H1 (cell line): ENCODE results near the gene COL19A1. TPM values are rescaled to one million over a fixed set of nuclear protein-coding genes. Genes with fewer than 3 reads are reported as not detected.

Experiments used
- BACH1 ChIP-seq: IDR thresholded peaks from 2 replicates; pipeline ENCODE4 v1.6.1; 2012; ENCODE audit warnings: low read length, improper control_type of control experiment
- CREB1 ChIP-seq: IDR thresholded peaks from 2 replicates; pipeline ENCODE4 v1.6.1; 2012; ENCODE audit warnings: inconsistent platforms
- CTBP2 ChIP-seq: IDR thresholded peaks from 2 replicates; pipeline ENCODE4 v1.7.0; 2011; ENCODE audit warnings: borderline replicate concordance, mild to moderate bottlenecking, moderate library complexity, mixed read lengths, low read length; ENCODE audit not compliant: insufficient read depth, insufficient read length
- FOSL1 ChIP-seq: IDR thresholded peaks from 2 replicates; pipeline ENCODE4 v1.6.1; 2011; ENCODE audit warnings: mild to moderate bottlenecking, low read depth, low read length, moderate library complexity; ENCODE audit not compliant: insufficient read depth
- POLR2A ChIP-seq, 2 experiments: IDR thresholded peaks; 1 replicate in 1 of 2; 2 replicates in 1 of 2; pipeline ENCODE4 v1.6.1; 2011; ENCODE audit warnings: low read depth in 2 of 2, low read length in 2 of 2, mild to moderate bottlenecking in 2 of 2; ENCODE audit errors: control extremely low read depth in 1 of 2
- POU5F1 ChIP-seq: IDR thresholded peaks from 2 replicates; pipeline ENCODE4 v1.6.1; 2011; ENCODE audit warnings: low read depth, mild to moderate bottlenecking, low read length, moderate library complexity
- RAD21 ChIP-seq, 2 experiments: IDR thresholded peaks in 1 of 2; conservative IDR thresholded peaks in 1 of 2; 2 replicates each; pipeline ENCODE4 v1.6.1; 2011; ENCODE audit warnings: low read depth in 2 of 2, low read length in 2 of 2, improper control_type of control experiment in 1 of 2, inconsistent platforms in 1 of 2, mild to moderate bottlenecking in 1 of 2, moderate library complexity in 1 of 2
- YY1 ChIP-seq: IDR thresholded peaks from 2 replicates; pipeline ENCODE4 v1.6.1; 2011; ENCODE audit warnings: low read depth, mild to moderate bottlenecking, low read length
- polyA plus RNA-seq, 7 experiments: library from polyadenylated mRNA; depleted of rRNA in 3 of 7; stranded (reverse) in 5 of 7; unstranded in 2 of 7; fragments of >200 nt in 5 of 7; fragments of 200-250 nt in 2 of 7; gene quantifications; 1 replicate in 5 of 7; 2 replicates in 1 of 7; 4 replicates in 1 of 7; pipeline versions ENCODE4 v1.2.1 to v1.2.3, GENCODE V29; 2011 to 2013; ENCODE audit warnings: missing spikeins in 2 of 7, mixed read lengths in 2 of 7
- total RNA-seq: library from RNA; stranded (reverse); fragmentation: NEBNext Ultra II Directional; extraction: Animal tissue kit (Norgen Biotek cat#: 25700); gene quantifications from 2 replicates; pipeline ENCODE4 v1.2.1, GENCODE V29; 2021
- TF ChIP-seq, protein P1 (sequence below): fragments of 300-600 bp; sonication (generic); IDR thresholded peaks from 2 replicates; pipeline ENCODE4 v1.7.1; 2012; ENCODE audit warnings: low read length, moderate library complexity, mild to moderate bottlenecking, inconsistent platforms; ENCODE audit not compliant: insufficient replicate concordance

COL19A1 gene
- total and polyA plus RNA-seq, 2 of the 8 experiments (the other 6 are each of a cell fraction or from before 2014, with no cell fraction given): not detected

DNA sequence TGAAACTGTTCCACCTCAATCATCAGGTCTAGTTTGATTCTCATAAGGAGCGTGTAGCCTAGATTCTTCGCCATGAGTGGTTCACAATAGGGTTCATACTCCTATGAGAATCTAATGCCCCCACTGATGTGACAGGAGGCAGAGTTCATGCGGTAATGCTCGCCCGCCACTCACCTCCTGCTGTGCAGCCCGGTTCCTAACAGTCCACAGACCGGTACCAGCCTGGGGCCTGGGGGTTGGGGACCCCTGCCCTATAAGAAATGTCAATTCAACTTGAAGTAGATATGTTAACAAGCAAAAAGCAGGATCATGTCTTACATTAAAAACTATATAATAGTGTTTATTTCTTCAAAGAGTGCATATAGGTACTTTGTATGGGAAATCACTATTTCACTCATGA is 216.5 kb downstream of the COL19A1 start (continued):
- TF ChIP-seq, protein P1, sequence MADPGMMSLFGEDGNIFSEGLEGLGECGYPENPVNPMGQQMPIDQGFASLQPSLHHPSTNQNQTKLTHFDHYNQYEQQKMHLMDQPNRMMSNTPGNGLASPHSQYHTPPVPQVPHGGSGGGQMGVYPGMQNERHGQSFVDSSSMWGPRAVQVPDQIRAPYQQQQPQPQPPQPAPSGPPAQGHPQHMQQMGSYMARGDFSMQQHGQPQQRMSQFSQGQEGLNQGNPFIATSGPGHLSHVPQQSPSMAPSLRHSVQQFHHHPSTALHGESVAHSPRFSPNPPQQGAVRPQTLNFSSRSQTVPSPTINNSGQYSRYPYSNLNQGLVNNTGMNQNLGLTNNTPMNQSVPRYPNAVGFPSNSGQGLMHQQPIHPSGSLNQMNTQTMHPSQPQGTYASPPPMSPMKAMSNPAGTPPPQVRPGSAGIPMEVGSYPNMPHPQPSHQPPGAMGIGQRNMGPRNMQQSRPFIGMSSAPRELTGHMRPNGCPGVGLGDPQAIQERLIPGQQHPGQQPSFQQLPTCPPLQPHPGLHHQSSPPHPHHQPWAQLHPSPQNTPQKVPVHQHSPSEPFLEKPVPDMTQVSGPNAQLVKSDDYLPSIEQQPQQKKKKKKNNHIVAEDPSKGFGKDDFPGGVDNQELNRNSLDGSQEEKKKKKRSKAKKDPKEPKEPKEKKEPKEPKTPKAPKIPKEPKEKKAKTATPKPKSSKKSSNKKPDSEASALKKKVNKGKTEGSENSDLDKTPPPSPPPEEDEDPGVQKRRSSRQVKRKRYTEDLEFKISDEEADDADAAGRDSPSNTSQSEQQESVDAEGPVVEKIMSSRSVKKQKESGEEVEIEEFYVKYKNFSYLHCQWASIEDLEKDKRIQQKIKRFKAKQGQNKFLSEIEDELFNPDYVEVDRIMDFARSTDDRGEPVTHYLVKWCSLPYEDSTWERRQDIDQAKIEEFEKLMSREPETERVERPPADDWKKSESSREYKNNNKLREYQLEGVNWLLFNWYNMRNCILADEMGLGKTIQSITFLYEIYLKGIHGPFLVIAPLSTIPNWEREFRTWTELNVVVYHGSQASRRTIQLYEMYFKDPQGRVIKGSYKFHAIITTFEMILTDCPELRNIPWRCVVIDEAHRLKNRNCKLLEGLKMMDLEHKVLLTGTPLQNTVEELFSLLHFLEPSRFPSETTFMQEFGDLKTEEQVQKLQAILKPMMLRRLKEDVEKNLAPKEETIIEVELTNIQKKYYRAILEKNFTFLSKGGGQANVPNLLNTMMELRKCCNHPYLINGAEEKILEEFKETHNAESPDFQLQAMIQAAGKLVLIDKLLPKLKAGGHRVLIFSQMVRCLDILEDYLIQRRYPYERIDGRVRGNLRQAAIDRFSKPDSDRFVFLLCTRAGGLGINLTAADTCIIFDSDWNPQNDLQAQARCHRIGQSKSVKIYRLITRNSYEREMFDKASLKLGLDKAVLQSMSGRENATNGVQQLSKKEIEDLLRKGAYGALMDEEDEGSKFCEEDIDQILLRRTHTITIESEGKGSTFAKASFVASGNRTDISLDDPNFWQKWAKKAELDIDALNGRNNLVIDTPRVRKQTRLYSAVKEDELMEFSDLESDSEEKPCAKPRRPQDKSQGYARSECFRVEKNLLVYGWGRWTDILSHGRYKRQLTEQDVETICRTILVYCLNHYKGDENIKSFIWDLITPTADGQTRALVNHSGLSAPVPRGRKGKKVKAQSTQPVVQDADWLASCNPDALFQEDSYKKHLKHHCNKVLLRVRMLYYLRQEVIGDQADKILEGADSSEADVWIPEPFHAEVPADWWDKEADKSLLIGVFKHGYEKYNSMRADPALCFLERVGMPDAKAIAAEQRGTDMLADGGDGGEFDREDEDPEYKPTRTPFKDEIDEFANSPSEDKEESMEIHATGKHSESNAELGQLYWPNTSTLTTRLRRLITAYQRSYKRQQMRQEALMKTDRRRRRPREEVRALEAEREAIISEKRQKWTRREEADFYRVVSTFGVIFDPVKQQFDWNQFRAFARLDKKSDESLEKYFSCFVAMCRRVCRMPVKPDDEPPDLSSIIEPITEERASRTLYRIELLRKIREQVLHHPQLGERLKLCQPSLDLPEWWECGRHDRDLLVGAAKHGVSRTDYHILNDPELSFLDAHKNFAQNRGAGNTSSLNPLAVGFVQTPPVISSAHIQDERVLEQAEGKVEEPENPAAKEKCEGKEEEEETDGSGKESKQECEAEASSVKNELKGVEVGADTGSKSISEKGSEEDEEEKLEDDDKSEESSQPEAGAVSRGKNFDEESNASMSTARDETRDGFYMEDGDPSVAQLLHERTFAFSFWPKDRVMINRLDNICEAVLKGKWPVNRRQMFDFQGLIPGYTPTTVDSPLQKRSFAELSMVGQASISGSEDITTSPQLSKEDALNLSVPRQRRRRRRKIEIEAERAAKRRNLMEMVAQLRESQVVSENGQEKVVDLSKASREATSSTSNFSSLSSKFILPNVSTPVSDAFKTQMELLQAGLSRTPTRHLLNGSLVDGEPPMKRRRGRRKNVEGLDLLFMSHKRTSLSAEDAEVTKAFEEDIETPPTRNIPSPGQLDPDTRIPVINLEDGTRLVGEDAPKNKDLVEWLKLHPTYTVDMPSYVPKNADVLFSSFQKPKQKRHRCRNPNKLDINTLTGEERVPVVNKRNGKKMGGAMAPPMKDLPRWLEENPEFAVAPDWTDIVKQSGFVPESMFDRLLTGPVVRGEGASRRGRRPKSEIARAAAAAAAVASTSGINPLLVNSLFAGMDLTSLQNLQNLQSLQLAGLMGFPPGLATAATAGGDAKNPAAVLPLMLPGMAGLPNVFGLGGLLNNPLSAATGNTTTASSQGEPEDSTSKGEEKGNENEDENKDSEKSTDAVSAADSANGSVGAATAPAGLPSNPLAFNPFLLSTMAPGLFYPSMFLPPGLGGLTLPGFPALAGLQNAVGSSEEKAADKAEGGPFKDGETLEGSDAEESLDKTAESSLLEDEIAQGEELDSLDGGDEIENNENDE: no peak
- TF ChIP-seq POLR2A (IDR thresholded peaks at IDR 0.05; ENCODE audit: control extremely low read depth in 1 of 2, low read depth in 2 of 2, low read length in 2 of 2) (no peak), POU5F1 (no peak), CTBP2 (no peak), FOSL1 (no peak), RAD21 (IDR thresholded peaks at IDR 0.05 in 1 of 2, conservative IDR thresholded peaks at IDR 0.05 in 1 of 2; ENCODE audit: low read depth in 2 of 2, low read length in 2 of 2) (no peak), YY1 (no peak), CREB1 (no peak), BACH1 (no peak)
